Omental fat pad (tissue), 4 donors: ENCODE measurements around the gene RNASE13. TPM values are rescaled to one million over a fixed set of nuclear protein-coding genes. Genes with fewer than 3 reads are reported as not detected.

Experiments
- ATAC-seq: fragments of 150-250 bp; one replicate; pipeline ENCODE4 v1.9.1; 2016; ENCODE audit warnings: mild to moderate bottlenecking, moderate library complexity; ENCODE audit not compliant: low FRiP score
- DNase-seq: peaks from one replicate; pipeline ENCODE4 v3.0.0-alpha.2; 2019; ENCODE audit warnings: low spot score
- CTCF ChIP-seq, 3 donors: fragments of 450-650 bp; IDR thresholded peaks; one replicate each; pipeline ENCODE4 v1.5.1; 2016 to 2017; ENCODE audit warnings: antibody characterized with exemption in 3 of 3, mild to moderate bottlenecking in 3 of 3, moderate library complexity in 2 of 3
- total RNA-seq, 4 donors: library from RNA; depleted of rRNA; stranded (reverse); fragments of >200 nt; gene quantifications; one replicate each; pipeline ENCODE4 v1.1.0, GENCODE V29; 2016

RNASE13 gene
- total RNA-seq = not detected

- no peak for TF ChIP-seq CTCF (IDR thresholded peaks at IDR 0.05)
- no peak for DNase-seq
- ATAC-seq = no peak
Measured at GRCh38 chr14:21034707-21035106, at the start of gene RNASE13. TSS of gene RNASE13 (minus strand) at chr14:21034807. CDS start at chr14:21034288, 519 bp downstream.

- DNase-seq (no peak), ATAC-seq (no peak)
- no peak for TF ChIP-seq CTCF (IDR thresholded peaks at IDR 0.05)
Measured at GRCh38 chr14:21084396-21084795, 49.8 kb upstream of the RNASE13 start.

- TF ChIP-seq CTCF (IDR thresholded peaks at IDR 0.05) = no peak
- DNase-seq (no peak), ATAC-seq (no peak)
Measured at GRCh38 chr14:21083565-21084325, 49.1 kb upstream of the RNASE13 start.

- TF ChIP-seq CTCF (IDR thresholded peaks at IDR 0.05) = no peak
- DNase-seq (no peak), ATAC-seq (no peak)
Measured at GRCh38 chr14:21081521-21082142, 47.0 kb upstream of the RNASE13 start.

- TF ChIP-seq CTCF (IDR thresholded peaks at IDR 0.05) = no peak
- ATAC-seq (no peak), DNase-seq (no peak)
Measured at GRCh38 chr14:21078726-21079125, 44.1 kb upstream of the RNASE13 start.

GRCh38 chr14:21078287-21078686 is 43.7 kb upstream of the RNASE13 start:
- no peak for DNase-seq
- no peak for TF ChIP-seq CTCF (IDR thresholded peaks at IDR 0.05)
- ATAC-seq = no peak

- no peak for TF ChIP-seq CTCF (IDR thresholded peaks at IDR 0.05)
- no peak for DNase-seq
- ATAC-seq = no peak
Measured at GRCh38 chr14:21077672-21078071, 43.1 kb upstream of the RNASE13 start.
